Endodermal cell (in vitro differentiated cells): ENCODE results near the gene KIF26B. TPM values are rescaled to one million over a fixed set of nuclear protein-coding genes. Genes with fewer than 3 reads are reported as not detected.

Experiments
- DNase-seq: peaks from one replicate; pipeline ENCODE4 v3.0.0-alpha.2; 2017
- H3K27ac ChIP-seq: 2 replicates; pipeline ENCODE4 v1.5.1; 2013; ENCODE audit warnings: mild to moderate bottlenecking, low read depth, low read length, moderate library complexity
- H3K27me3 ChIP-seq: 2 replicates; pipeline ENCODE4 v1.6.1; 2013; ENCODE audit warnings: mild to moderate bottlenecking, low read length, moderate library complexity; ENCODE audit not compliant: insufficient read depth, control insufficient read depth, poor library complexity, severe bottlenecking
- H3K36me3 ChIP-seq: 2 replicates; pipeline ENCODE4 v1.7.0; 2013; ENCODE audit warnings: mild to moderate bottlenecking, low read length, moderate library complexity; ENCODE audit not compliant: control insufficient read depth, insufficient read depth
- H3K4me1 ChIP-seq: one replicate; pipeline ENCODE4 v1.7.0; 2013; ENCODE audit warnings: low read length; ENCODE audit not compliant: control insufficient read depth, insufficient read depth
- H3K4me3 ChIP-seq: 2 replicates; pipeline ENCODE4 v1.5.1; 2013; ENCODE audit warnings: mild to moderate bottlenecking, low read length, moderate library complexity
- H3K9ac ChIP-seq: 2 replicates; pipeline ENCODE4 v1.6.1; 2013; ENCODE audit warnings: mild to moderate bottlenecking, low read length, moderate library complexity; ENCODE audit not compliant: poor library complexity, severe bottlenecking; ENCODE audit errors: extremely low read depth
- H3K9me3 ChIP-seq: 2 replicates; pipeline ENCODE4 v1.6.1; 2013; ENCODE audit warnings: mild to moderate bottlenecking, low read length, moderate library complexity; ENCODE audit not compliant: control insufficient read depth
- H3K27ac Mint-ChIP-seq: 2 replicates; pipeline ENCODE4 v1.8.0; 2020; ENCODE audit warnings: mixed read lengths
- H3K27me3 Mint-ChIP-seq: 2 replicates; pipeline ENCODE4 v1.8.0; 2021; ENCODE audit warnings: mild to moderate bottlenecking, mixed read lengths; ENCODE audit not compliant: insufficient read depth
- H3K36me3 Mint-ChIP-seq: 2 replicates; pipeline ENCODE4 v1.8.0; 2020; ENCODE audit warnings: low read depth, mixed read lengths
- H3K4me1 Mint-ChIP-seq: 2 replicates; pipeline ENCODE4 v1.8.0; 2020; ENCODE audit warnings: mixed read lengths
- H3K4me3 Mint-ChIP-seq: 2 replicates; pipeline ENCODE4 v1.8.0; 2020; ENCODE audit warnings: mild to moderate bottlenecking, moderate library complexity, mixed read lengths
- H3K9me3 Mint-ChIP-seq: 2 replicates; pipeline ENCODE4 v1.8.0; 2020; ENCODE audit warnings: mild to moderate bottlenecking, mixed read lengths
- CTCF ChIP-seq: fragments of 200-600 bp; sonication (generic); conservative IDR thresholded peaks from 2 replicates; pipeline ENCODE4 v1.5.0; 2021; ENCODE audit warnings: antibody characterized with exemption, mild to moderate bottlenecking
- WGBS, 2 experiments: methylation state at CpG; one replicate each; pipeline versions ENCODE4 v1.1.5 to v1.1.7; 2013; ENCODE audit warnings: missing lambda C conversion rate in 2 of 2, mixed read lengths in 1 of 2; ENCODE audit not compliant: insufficient coverage in 1 of 2, insufficient read length in 1 of 2; 5-methylcytosine and 5-hydroxymethylcytosine counted together
- total RNA-seq, 2 donors: library from RNA; stranded (reverse); fragmentation: NEBNext Ultra II Directional in 1 of 2; extraction: Animal tissue kit (Norgen Biotek cat#: 25700) in 1 of 2; gene quantifications; 2 replicates in 1 of 2; 3 replicates in 1 of 2; pipeline ENCODE4 v1.2.1, GENCODE V29; 2021

KIF26B gene
- total RNA-seq, 2 donors from 2014 or later, result 12.3 to 21.0 TPM

GRCh38 chr1:245428681-245429080 lies 273.9 kb downstream of the KIF26B start:
- no peak overlapping the region for H3K4me3 Mint-ChIP-seq
- TF ChIP-seq CTCF, result no peak
- peaks cover 23% of the 10 kb centered on the region for H3K36me3 Mint-ChIP-seq
- Histone ChIP-seq H3K9me3 (no peaks in the 10 kb centered on the region), H3K36me3 (peaks cover 3% of the 10 kb centered on the region), H3K9ac (no peak overlapping the region), H3K4me1 (no peaks in the 10 kb centered on the region), H3K27me3 (no peaks in the 10 kb centered on the region), H3K27ac (no peak overlapping the region), H3K4me3 (no peak overlapping the region)
- no peak overlapping the region for H3K27ac Mint-ChIP-seq
- H3K9me3 Mint-ChIP-seq, result no peaks in the 10 kb centered on the region
- H3K4me1 Mint-ChIP-seq, result peaks cover 7% of the 10 kb centered on the region
- 85 to 95% methylated on average over 4 of the region's 4 CpGs for WGBS, 2 experiments
- DNase-seq, result no peak
- no peaks in the 10 kb centered on the region for H3K27me3 Mint-ChIP-seq

DNA sequence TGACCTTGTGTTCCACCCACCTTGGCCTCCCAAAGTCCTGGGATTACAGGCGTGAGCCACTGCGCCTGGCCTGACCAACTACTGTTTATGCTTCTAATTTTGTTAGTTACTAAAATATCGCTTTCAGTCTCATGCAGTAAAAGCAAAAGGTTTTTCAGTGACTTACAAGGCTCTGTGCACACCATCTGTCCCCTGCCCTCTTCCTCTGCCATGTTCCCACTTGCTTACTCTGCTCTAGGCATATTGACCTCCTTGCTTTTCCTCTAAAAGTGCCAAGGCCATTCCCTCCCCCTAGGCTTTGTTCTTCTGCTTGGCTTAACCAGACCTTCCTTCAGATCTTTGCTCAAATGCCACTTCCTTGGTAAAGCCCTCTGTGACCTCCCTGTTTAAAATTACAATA lies 276.9 kb downstream of the KIF26B start:
- no peak overlapping the region for H3K4me3 Mint-ChIP-seq
- H3K4me1 ChIP-seq, result no peaks in the 10 kb centered on the region
- no peaks in the 10 kb centered on the region for H3K27me3 ChIP-seq
- peaks cover 7% of the 10 kb centered on the region for H3K4me1 Mint-ChIP-seq
- no peak for DNase-seq
- H3K9me3 Mint-ChIP-seq, result no peaks in the 10 kb centered on the region
- H3K4me3 ChIP-seq, result no peak overlapping the region
- peaks cover 5% of the 10 kb centered on the region for H3K9me3 ChIP-seq
- no peaks in the 10 kb centered on the region for H3K27me3 Mint-ChIP-seq
- H3K9ac ChIP-seq, result no peak overlapping the region
- peaks cover 17% of the 10 kb centered on the region for H3K36me3 Mint-ChIP-seq
- H3K27ac ChIP-seq, result no peak overlapping the region
- TF ChIP-seq CTCF, result no peak
- WGBS, 2 experiments, result 87 to 100% methylated on average over 3 of the region's 3 CpGs
- H3K27ac Mint-ChIP-seq, result no peak overlapping the region
- H3K36me3 ChIP-seq, result peaks cover 8% of the 10 kb centered on the region

GRCh38 chr1:245432228-245432875 lies 277.6 kb downstream of the KIF26B start:
- Histone ChIP-seq H3K9ac (no peak overlapping the region), H3K27me3 (no peaks in the 10 kb centered on the region), H3K9me3 (peaks cover 5% of the 10 kb centered on the region), H3K4me1 (no peaks in the 10 kb centered on the region), H3K27ac (no peak overlapping the region), H3K4me3 (no peak overlapping the region), H3K36me3 (peaks cover 8% of the 10 kb centered on the region)
- H3K4me1 Mint-ChIP-seq, result peaks cover 10% of the 10 kb centered on the region
- peaks cover 17% of the 10 kb centered on the region for H3K36me3 Mint-ChIP-seq
- H3K27ac Mint-ChIP-seq, result no peak overlapping the region
- no peak for TF ChIP-seq CTCF
- H3K9me3 Mint-ChIP-seq, result no peaks in the 10 kb centered on the region
- H3K27me3 Mint-ChIP-seq, result no peaks in the 10 kb centered on the region
- H3K4me3 Mint-ChIP-seq, result no peak overlapping the region
- DNase-seq, result no peak
- 92 to 96% methylated on average over 8 to 9 of the region's 9 CpGs for WGBS, 2 experiments
